ENCODE measurements around the gene SLC17A2. TPM values are rescaled to one million over a fixed set of nuclear protein-coding genes. Genes with fewer than 3 reads are reported as not detected.
"Not testable (repeated sequence)": the region's sequence is repeated elsewhere in the genome, so short reads cannot be mapped to it uniquely, and the experiment has no call there.

SLC17A2 gene
- total and polyA plus RNA-seq, 4 donors: not detected

- ATAC-seq (ENCODE audit: low FRiP score) (no peak), DNase-seq (no peak)
- Histone ChIP-seq H3K4me3 (ENCODE audit: low read length in 2 of 2) (no peak overlapping the region), H3K36me3 (ENCODE audit: control insufficient read depth in 1 of 2, insufficient read depth in 2 of 2, low read length in 1 of 2) (no peaks in the 10 kb centered on the region), H3K4me1 (ENCODE audit: control insufficient read depth in 1 of 2, insufficient read depth in 2 of 2, low read length in 2 of 2) (no peaks in the 10 kb centered on the region), H3K9me3 (ENCODE audit: control insufficient read depth, low read length) (peaks cover 2% of the 10 kb centered on the region), H3K27me3 (ENCODE audit: control insufficient read depth in 1 of 2, insufficient read depth in 2 of 2, low read length in 1 of 2) (no peaks in the 10 kb centered on the region), H3K27ac (ENCODE audit: low read depth in 1 of 2, low read length in 2 of 2) (no peak overlapping the region)
- 74 to 77% methylated on average over 3 of the region's 3 CpGs for WGBS, 2 donors
- intact Hi-C loops (cut with DNase I): no loop called here
These were observed 25.7 kb upstream of the SLC17A2 start for GRCh38 chr6:25956226-25956625.

- no peak overlapping the region for H3K27ac ChIP-seq (ENCODE audit: low read depth in 1 of 2, low read length in 2 of 2)
- peaks cover 2% of the 10 kb centered on the region for H3K9me3 ChIP-seq (ENCODE audit: control insufficient read depth, low read length)
- H3K27me3 ChIP-seq (ENCODE audit: control insufficient read depth in 1 of 2, insufficient read depth in 2 of 2, low read length in 1 of 2): no peaks in the 10 kb centered on the region
- 70 to 79% methylated on average over 1 of the region's 1 CpG for WGBS, 2 donors
- H3K4me1 ChIP-seq (ENCODE audit: control insufficient read depth in 1 of 2, insufficient read depth in 2 of 2, low read length in 2 of 2): no peaks in the 10 kb centered on the region
- ATAC-seq (ENCODE audit: low FRiP score) (no peak), DNase-seq (no peak)
- H3K36me3 ChIP-seq (ENCODE audit: control insufficient read depth in 1 of 2, insufficient read depth in 2 of 2, low read length in 1 of 2): no peaks in the 10 kb centered on the region
- intact Hi-C loops (cut with DNase I): no loop called here
- H3K4me3 ChIP-seq (ENCODE audit: low read length in 2 of 2): no peak overlapping the region
These were observed 24.3 kb upstream of the SLC17A2 start for GRCh38 chr6:25954756-25955155.

- WGBS, 2 donors: 83 to 85% methylated on average over 3 of the region's 3 CpGs
- no peaks in the 10 kb centered on the region for H3K27me3 ChIP-seq (ENCODE audit: control insufficient read depth in 1 of 2, insufficient read depth in 2 of 2, low read length in 1 of 2)
- no peaks in the 10 kb centered on the region for H3K4me1 ChIP-seq (ENCODE audit: control insufficient read depth in 1 of 2, insufficient read depth in 2 of 2, low read length in 2 of 2)
- intact Hi-C loops (cut with DNase I): no loop called here
- H3K9me3 ChIP-seq (ENCODE audit: control insufficient read depth, low read length): no peaks in the 10 kb centered on the region
- no peak for ATAC-seq (ENCODE audit: low FRiP score)
- no peak for DNase-seq
- no peak overlapping the region for H3K27ac ChIP-seq (ENCODE audit: low read depth in 1 of 2, low read length in 2 of 2)
- no peaks in the 10 kb centered on the region for H3K36me3 ChIP-seq (ENCODE audit: control insufficient read depth in 1 of 2, insufficient read depth in 2 of 2, low read length in 1 of 2)
- H3K4me3 ChIP-seq (ENCODE audit: low read length in 2 of 2): no peak overlapping the region
These were observed 23.2 kb upstream of the SLC17A2 start for GRCh38 chr6:25953733-25954132.

- no peak overlapping the region for H3K27ac ChIP-seq (ENCODE audit: low read depth in 1 of 2, low read length in 2 of 2)
- H3K9me3 ChIP-seq (ENCODE audit: control insufficient read depth, low read length): no peaks in the 10 kb centered on the region
- WGBS, 2 donors: 90 to 94% methylated on average over 2 of the region's 2 CpGs
- DNase-seq (no peak), ATAC-seq (ENCODE audit: low FRiP score) (no peak)
- intact Hi-C loops (cut with DNase I): no loop called here
- H3K27me3 ChIP-seq (ENCODE audit: control insufficient read depth in 1 of 2, insufficient read depth in 2 of 2, low read length in 1 of 2): no peaks in the 10 kb centered on the region
- no peak overlapping the region for H3K4me3 ChIP-seq (ENCODE audit: low read length in 2 of 2)
- no peaks in the 10 kb centered on the region for H3K36me3 ChIP-seq (ENCODE audit: control insufficient read depth in 1 of 2, insufficient read depth in 2 of 2, low read length in 1 of 2)
- no peaks in the 10 kb centered on the region for H3K4me1 ChIP-seq (ENCODE audit: control insufficient read depth in 1 of 2, insufficient read depth in 2 of 2, low read length in 2 of 2)
These were observed 22.0 kb upstream of the SLC17A2 start for GRCh38 chr6:25952535-25952934.

- Histone ChIP-seq H3K4me1 (ENCODE audit: control insufficient read depth in 1 of 2, insufficient read depth in 2 of 2, low read length in 2 of 2) (no peaks in the 10 kb centered on the region), H3K9me3 (ENCODE audit: control insufficient read depth, low read length) (no peaks in the 10 kb centered on the region), H3K4me3 (ENCODE audit: low read length in 2 of 2) (no peak overlapping the region), H3K36me3 (ENCODE audit: control insufficient read depth in 1 of 2, insufficient read depth in 2 of 2, low read length in 1 of 2) (no peaks in the 10 kb centered on the region), H3K27ac (ENCODE audit: low read depth in 1 of 2, low read length in 2 of 2) (no peak overlapping the region), H3K27me3 (ENCODE audit: control insufficient read depth in 1 of 2, insufficient read depth in 2 of 2, low read length in 1 of 2) (no peaks in the 10 kb centered on the region)
- WGBS, 2 donors: 81 to 85% methylated on average over 7 of the region's 7 CpGs
- intact Hi-C loops (cut with DNase I): no loop called here
- ATAC-seq (ENCODE audit: low FRiP score) (no peak), DNase-seq (no peak)
These were observed 21.0 kb upstream of the SLC17A2 start for GRCh38 chr6:25951296-25952032.

- no peak for DNase-seq
- intact Hi-C loops (cut with DNase I): no loop called here
- 49 to 59% methylated on average over 4 of the region's 4 CpGs for WGBS, 2 donors
These were observed 19.8 kb upstream of the SLC17A2 start for GRCh38 chr6:25950297-25950696.

GRCh38 chr6:25949695-25950094, 19.2 kb upstream of the SLC17A2 start:
- 92 to 96% methylated on average over 1 of the region's 1 CpG for WGBS, 2 donors
- ATAC-seq (ENCODE audit: low FRiP score) (no peak), DNase-seq (no peak)
- intact Hi-C loops (cut with DNase I): no loop called here
- no peaks in the 10 kb centered on the region for H3K36me3 ChIP-seq (ENCODE audit: control insufficient read depth in 1 of 2, insufficient read depth in 2 of 2, low read length in 1 of 2)
- H3K27me3 ChIP-seq (ENCODE audit: control insufficient read depth in 1 of 2, insufficient read depth in 2 of 2, low read length in 1 of 2): no peaks in the 10 kb centered on the region
- H3K9me3 ChIP-seq (ENCODE audit: control insufficient read depth, low read length): no peaks in the 10 kb centered on the region
- no peaks in the 10 kb centered on the region for H3K4me1 ChIP-seq (ENCODE audit: control insufficient read depth in 1 of 2, insufficient read depth in 2 of 2, low read length in 2 of 2)
- H3K27ac ChIP-seq (ENCODE audit: low read depth in 1 of 2, low read length in 2 of 2): no peak overlapping the region
- H3K4me3 ChIP-seq (ENCODE audit: low read length in 2 of 2): no peak overlapping the region

More at GRCh38 chr6:25950297-25950696, 19.8 kb upstream of the SLC17A2 start:
- Histone ChIP-seq H3K4me3 (ENCODE audit: low read length in 2 of 2) (no peak overlapping the region), H3K4me1 (ENCODE audit: control insufficient read depth in 1 of 2, insufficient read depth in 2 of 2, low read length in 2 of 2) (no peaks in the 10 kb centered on the region), H3K9me3 (ENCODE audit: control insufficient read depth, low read length) (no peaks in the 10 kb centered on the region), H3K36me3 (ENCODE audit: control insufficient read depth in 1 of 2, insufficient read depth in 2 of 2, low read length in 1 of 2) (no peaks in the 10 kb centered on the region), H3K27me3 (ENCODE audit: control insufficient read depth in 1 of 2, insufficient read depth in 2 of 2, low read length in 1 of 2) (no peaks in the 10 kb centered on the region), H3K27ac (ENCODE audit: low read depth in 1 of 2, low read length in 2 of 2) (no peak overlapping the region)
- ATAC-seq (ENCODE audit: low FRiP score): no peak

GRCh38 chr6:25947492-25947891, 17.0 kb upstream of the SLC17A2 start:
- H3K4me1 ChIP-seq (ENCODE audit: control insufficient read depth in 1 of 2, insufficient read depth in 2 of 2, low read length in 2 of 2); ATAC-seq (ENCODE audit: low FRiP score); H3K27ac ChIP-seq (ENCODE audit: low read depth in 1 of 2, low read length in 2 of 2); DNase-seq; H3K4me3 ChIP-seq (ENCODE audit: low read length in 2 of 2); H3K9me3 ChIP-seq (ENCODE audit: control insufficient read depth, low read length); H3K36me3 ChIP-seq (ENCODE audit: control insufficient read depth in 1 of 2, insufficient read depth in 2 of 2, low read length in 1 of 2); H3K27me3 ChIP-seq (ENCODE audit: control insufficient read depth in 1 of 2, insufficient read depth in 2 of 2, low read length in 1 of 2); intact Hi-C loops (cut with DNase I): not testable (repeated sequence)
- WGBS, 2 donors: 97 to 98% methylated on average over 3 of the region's 3 CpGs

GRCh38 chr6:25946631-25947030, 16.1 kb upstream of the SLC17A2 start:
- Histone ChIP-seq H3K27me3 (ENCODE audit: control insufficient read depth in 1 of 2, insufficient read depth in 2 of 2, low read length in 1 of 2) (no peaks in the 10 kb centered on the region), H3K36me3 (ENCODE audit: control insufficient read depth in 1 of 2, insufficient read depth in 2 of 2, low read length in 1 of 2) (no peaks in the 10 kb centered on the region), H3K9me3 (ENCODE audit: control insufficient read depth, low read length) (no peaks in the 10 kb centered on the region), H3K27ac (ENCODE audit: low read depth in 1 of 2, low read length in 2 of 2) (no peak overlapping the region), H3K4me1 (ENCODE audit: control insufficient read depth in 1 of 2, insufficient read depth in 2 of 2, low read length in 2 of 2) (no peaks in the 10 kb centered on the region), H3K4me3 (ENCODE audit: low read length in 2 of 2) (no peak overlapping the region)
- 97 to 99% methylated on average over 2 of the region's 2 CpGs for WGBS, 2 donors
- no peak for DNase-seq
- intact Hi-C loops (cut with DNase I): no loop called here
- no peak for ATAC-seq (ENCODE audit: low FRiP score)
